Measurements from ENCODE around the gene ADAMTS10.

ADAMTS10 gene

GRCh38 chr19:8537099-8537498, 73.4 kb downstream of the ADAMTS10 start:
- H2BK120ac ChIP-seq (ENCODE audit: insufficient read depth, low read length, poor library complexity): no peak overlapping the region
- no peak overlapping the region for H2AFZ ChIP-seq (ENCODE audit: insufficient read depth, low read length, poor library complexity)
- no peak overlapping the region for H4K12ac ChIP-seq (ENCODE audit: low read depth, low read length)
- no peak overlapping the region for H3K18ac ChIP-seq (ENCODE audit: low read length)
- no peaks in the 10 kb centered on the region for H3K9me3 ChIP-seq (ENCODE audit: insufficient read depth, low read depth, low read length)
- no peak overlapping the region for H3K4ac ChIP-seq (ENCODE audit: low read depth, low read length)
- no peaks in the 10 kb centered on the region for H3K36me3 ChIP-seq (ENCODE audit: control insufficient read depth in 1 of 2, insufficient read depth in 2 of 2, low read length in 2 of 2)
- H3K14ac ChIP-seq (ENCODE audit: low read length): no peak overlapping the region
- no peak overlapping the region for H2AK5ac ChIP-seq (ENCODE audit: low read length)
- H4K8ac ChIP-seq (ENCODE audit: low read depth, low read length): no peak overlapping the region
- no peaks in the 10 kb centered on the region for H3K79me1 ChIP-seq (ENCODE audit: low read length)
- no peak overlapping the region for H3K9ac ChIP-seq (ENCODE audit: low read length)
- no peak overlapping the region for H3K27ac ChIP-seq (ENCODE audit: low read depth, low read length)
- no peak overlapping the region for H3K4me3 ChIP-seq (ENCODE audit: low read depth, low read length)
- no CpG with 5 or more reads among the region's 3 CpGs for WGBS (ENCODE audit: extremely low coverage, insufficient coverage, insufficient read length)
- H2BK12ac ChIP-seq (ENCODE audit: low read length): no peak overlapping the region
- no peak for DNase-seq
- H3K4me2 ChIP-seq (ENCODE audit: low read length): no peak overlapping the region
- no peak overlapping the region for H3K23ac ChIP-seq (ENCODE audit: low read length)
- H2BK5ac ChIP-seq (ENCODE audit: low read depth, low read length, poor library complexity): no peak overlapping the region
- H3K79me2 ChIP-seq (ENCODE audit: control insufficient read depth, insufficient read depth, low read length, poor library complexity): no peaks in the 10 kb centered on the region
- no peaks in the 10 kb centered on the region for H3K27me3 ChIP-seq (ENCODE audit: insufficient read depth, low read length)
- no peaks in the 10 kb centered on the region for H3K4me1 ChIP-seq (ENCODE audit: control insufficient read depth in 1 of 2, insufficient read depth in 2 of 2, low read length in 2 of 2)
- no peak overlapping the region for H4K91ac ChIP-seq (ENCODE audit: low read depth, low read length)

- H4K8ac ChIP-seq (ENCODE audit: low read depth, low read length): no peak overlapping the region
- no peaks in the 10 kb centered on the region for H3K79me1 ChIP-seq (ENCODE audit: low read length)
- no peak overlapping the region for H3K4me2 ChIP-seq (ENCODE audit: low read length)
- H2AFZ ChIP-seq (ENCODE audit: insufficient read depth, low read length, poor library complexity): no peak overlapping the region
- no peak overlapping the region for H3K4me3 ChIP-seq (ENCODE audit: low read depth, low read length)
- H2BK120ac ChIP-seq (ENCODE audit: insufficient read depth, low read length, poor library complexity): no peak overlapping the region
- H3K4ac ChIP-seq (ENCODE audit: low read depth, low read length): no peak overlapping the region
- no peaks in the 10 kb centered on the region for H3K9me3 ChIP-seq (ENCODE audit: insufficient read depth, low read depth, low read length)
- H3K27me3 ChIP-seq (ENCODE audit: insufficient read depth, low read length): no peaks in the 10 kb centered on the region
- H3K23ac ChIP-seq (ENCODE audit: low read length): no peak overlapping the region
- H3K9ac ChIP-seq (ENCODE audit: low read length): no peak overlapping the region
- no peak overlapping the region for H2BK12ac ChIP-seq (ENCODE audit: low read length)
- WGBS (ENCODE audit: extremely low coverage, insufficient coverage, insufficient read length): no CpG with 5 or more reads among the region's 22 CpGs
- no peak overlapping the region for H2AK5ac ChIP-seq (ENCODE audit: low read length)
- H4K12ac ChIP-seq (ENCODE audit: low read depth, low read length): no peak overlapping the region
- no peak overlapping the region for H3K18ac ChIP-seq (ENCODE audit: low read length)
- H3K27ac ChIP-seq (ENCODE audit: low read depth, low read length): no peak overlapping the region
- no peaks in the 10 kb centered on the region for H3K79me2 ChIP-seq (ENCODE audit: control insufficient read depth, insufficient read depth, low read length, poor library complexity)
- no peaks in the 10 kb centered on the region for H3K4me1 ChIP-seq (ENCODE audit: control insufficient read depth in 1 of 2, insufficient read depth in 2 of 2, low read length in 2 of 2)
- H3K36me3 ChIP-seq (ENCODE audit: control insufficient read depth in 1 of 2, insufficient read depth in 2 of 2, low read length in 2 of 2): no peaks in the 10 kb centered on the region
- DNase-seq: no peak
- no peak overlapping the region for H3K14ac ChIP-seq (ENCODE audit: low read length)
- H2BK5ac ChIP-seq (ENCODE audit: low read depth, low read length, poor library complexity): no peak overlapping the region
- H4K91ac ChIP-seq (ENCODE audit: low read depth, low read length): no peak overlapping the region
Measured at GRCh38 chr19:8536282-8536681, 74.2 kb downstream of the ADAMTS10 start.

DNA sequence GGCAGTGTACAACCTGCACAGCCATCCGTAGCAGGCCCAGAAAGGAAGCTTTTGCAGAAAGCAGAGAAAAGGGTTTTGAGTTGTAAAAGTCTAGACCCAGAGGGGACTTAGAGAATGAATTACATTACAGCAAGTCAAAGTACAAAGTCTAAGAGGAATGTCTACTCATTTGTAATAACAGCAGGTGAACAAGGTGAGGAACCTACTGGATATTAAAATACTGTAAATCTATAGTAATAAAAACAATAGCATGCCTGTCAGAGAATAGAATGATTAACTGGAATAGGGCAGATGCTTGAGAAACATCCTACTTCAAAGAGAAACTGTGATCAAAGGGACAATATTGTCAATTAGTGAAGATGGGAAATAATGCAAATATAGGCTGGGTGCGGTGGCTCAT, 78.3 kb downstream of the ADAMTS10 start:
- Histone ChIP-seq H3K4me2 (ENCODE audit: low read length) (no peak overlapping the region), H4K8ac (ENCODE audit: low read depth, low read length) (no peak overlapping the region), H3K9ac (ENCODE audit: low read length) (no peak overlapping the region), H2BK12ac (ENCODE audit: low read length) (no peak overlapping the region), H3K9me3 (ENCODE audit: insufficient read depth, low read depth, low read length) (peaks cover 4% of the 10 kb centered on the region), H3K36me3 (ENCODE audit: control insufficient read depth in 1 of 2, insufficient read depth in 2 of 2, low read length in 2 of 2) (peaks cover 3% of the 10 kb centered on the region in 2 experiments), H4K91ac (ENCODE audit: low read depth, low read length) (no peak overlapping the region), H2AFZ (ENCODE audit: insufficient read depth, low read length, poor library complexity) (no peak overlapping the region), H3K27me3 (ENCODE audit: insufficient read depth, low read length) (no peaks in the 10 kb centered on the region), H3K14ac (ENCODE audit: low read length) (no peak overlapping the region), H2BK5ac (ENCODE audit: low read depth, low read length, poor library complexity) (no peak overlapping the region), H3K79me1 (ENCODE audit: low read length) (no peaks in the 10 kb centered on the region), H3K23ac (ENCODE audit: low read length) (no peak overlapping the region), H3K4ac (ENCODE audit: low read depth, low read length) (no peak overlapping the region), H3K18ac (ENCODE audit: low read length) (no peak overlapping the region), H2AK5ac (ENCODE audit: low read length) (no peak overlapping the region), H3K27ac (ENCODE audit: low read depth, low read length) (no peak overlapping the region), H3K79me2 (ENCODE audit: control insufficient read depth, insufficient read depth, low read length, poor library complexity) (no peaks in the 10 kb centered on the region), H3K4me3 (ENCODE audit: low read depth, low read length) (no peak overlapping the region), H2BK120ac (ENCODE audit: insufficient read depth, low read length, poor library complexity) (no peak overlapping the region), H4K12ac (ENCODE audit: low read depth, low read length) (no peak overlapping the region), H3K4me1 (ENCODE audit: control insufficient read depth in 1 of 2, insufficient read depth in 2 of 2, low read length in 2 of 2) (peaks cover 0 to 2% of the 10 kb centered on the region in 2 experiments)
- no peak for DNase-seq
- no CpG with 5 or more reads among the region's 2 CpGs for WGBS (ENCODE audit: extremely low coverage, insufficient coverage, insufficient read length)

GRCh38 chr19:8531470-8531869, 79.0 kb downstream of the ADAMTS10 start:
- Histone ChIP-seq H3K9ac (ENCODE audit: low read length) (no peak overlapping the region), H3K27ac (ENCODE audit: low read depth, low read length) (no peak overlapping the region), H3K4me3 (ENCODE audit: low read depth, low read length) (no peak overlapping the region), H3K23ac (ENCODE audit: low read length) (no peak overlapping the region), H3K27me3 (ENCODE audit: insufficient read depth, low read length) (no peaks in the 10 kb centered on the region), H2BK12ac (ENCODE audit: low read length) (no peak overlapping the region), H3K36me3 (ENCODE audit: control insufficient read depth in 1 of 2, insufficient read depth in 2 of 2, low read length in 2 of 2) (peaks cover 3% of the 10 kb centered on the region in 2 experiments), H3K79me2 (ENCODE audit: control insufficient read depth, insufficient read depth, low read length, poor library complexity) (peaks cover 2% of the 10 kb centered on the region), H2BK120ac (ENCODE audit: insufficient read depth, low read length, poor library complexity) (no peak overlapping the region), H3K4me1 (ENCODE audit: control insufficient read depth in 1 of 2, insufficient read depth in 2 of 2, low read length in 2 of 2) (peaks cover 3 to 9% of the 10 kb centered on the region in 2 experiments), H3K79me1 (ENCODE audit: low read length) (peaks cover 2% of the 10 kb centered on the region), H3K4me2 (ENCODE audit: low read length) (no peak overlapping the region), H4K12ac (ENCODE audit: low read depth, low read length) (no peak overlapping the region), H3K4ac (ENCODE audit: low read depth, low read length) (no peak overlapping the region), H2BK5ac (ENCODE audit: low read depth, low read length, poor library complexity) (no peak overlapping the region), H2AK5ac (ENCODE audit: low read length) (no peak overlapping the region), H2AFZ (ENCODE audit: insufficient read depth, low read length, poor library complexity) (no peak overlapping the region), H3K14ac (ENCODE audit: low read length) (no peak overlapping the region), H3K9me3 (ENCODE audit: insufficient read depth, low read depth, low read length) (peaks cover 7% of the 10 kb centered on the region), H4K91ac (ENCODE audit: low read depth, low read length) (no peak overlapping the region), H3K18ac (ENCODE audit: low read length) (no peak overlapping the region), H4K8ac (ENCODE audit: low read depth, low read length) (no peak overlapping the region)
- no CpG with 5 or more reads among the region's 7 CpGs for WGBS (ENCODE audit: extremely low coverage, insufficient coverage, insufficient read length)
- DNase-seq: no peak

Data from trophoblast cell (in vitro differentiated cells and primary cell).